SK-MEL-5 (cell line): ENCODE measurements around the gene CLN6. TPM values are rescaled to one million over a fixed set of nuclear protein-coding genes. Genes with fewer than 3 reads are reported as not detected.
"Not testable (repeated sequence)": the region's sequence is repeated elsewhere in the genome, so short reads cannot be mapped to it uniquely, and the experiment has no call there.

Experiments
- DNase-seq: peaks from one replicate; pipeline ENCODE4 v3.0.0-alpha.2; 2016; ENCODE audit warnings: low read depth, low spot score
- in situ Hi-C: cut with HindIII; loops from 2 replicates; pipeline ENCODE4 v1.10.0; 2016; ENCODE audit warnings: low sequenced_read_pairs, high pct_unique_total_duplicates, low pct_unique_long_range_greater_than_20kb
- total RNA-seq: library from RNA; depleted of rRNA; stranded (reverse); fragments of >200 nt; shearing (Covaris generic); gene quantifications from 2 replicates; pipeline ENCODE4 v1.2.3, GENCODE V29; 2014

CLN6 gene
- total RNA-seq, 1 experiment from 2014 or later, result 52.4 TPM

GRCh38 chr15:68213491-68213845 is 16.1 kb downstream of the CLN6 start:
- in situ Hi-C loops, DNase-seq: not testable (repeated sequence)

GRCh38 chr15:68211656-68212320 is 17.7 kb downstream of the CLN6 start:
- DNase-seq, result no peak
- in situ Hi-C loops, result no loop called here

GRCh38 chr15:68210821-68211655 is 18.5 kb downstream of the CLN6 start:
- peak; percentile 52 for DNase-seq
- in situ Hi-C loops, result no loop called here

- no peak for DNase-seq
- in situ Hi-C loops, result no loop called here
Measured at GRCh38 chr15:68210409-68210756, 19.1 kb downstream of the CLN6 start.

GRCh38 chr15:68209735-68210408 is 19.7 kb downstream of the CLN6 start:
- DNase-seq, result no peak
- in situ Hi-C loops, result no loop called here

GRCh38 chr15:68209272-68209671 is 20.3 kb downstream of the CLN6 start:
- no peak for DNase-seq

GRCh38 chr15:68208636-68209240 is 20.8 kb downstream of the CLN6 start:
- in situ Hi-C loops, result no loop called here
- DNase-seq, result no peak

More at GRCh38 chr15:68209272-68209671, 20.3 kb downstream of the CLN6 start:
- in situ Hi-C loops, result no loop called here

- in situ Hi-C loops, result no loop called here
- no peak for DNase-seq
Measured at GRCh38 chr15:68208136-68208535, 21.4 kb downstream of the CLN6 start.

- DNase-seq, result no peak
- in situ Hi-C loops, result no loop called here
Measured at GRCh38 chr15:68207176-68207935, 22.2 kb downstream of the CLN6 start.

- no peak for DNase-seq
- in situ Hi-C loops, result no loop called here
Measured at GRCh38 chr15:68206711-68207151, 22.8 kb downstream of the CLN6 start.

- no peak for DNase-seq
- in situ Hi-C loops, result no loop called here
Measured at GRCh38 chr15:68205954-68206539, 23.5 kb downstream of the CLN6 start.

GRCh38 chr15:68205558-68205944 is 24.0 kb downstream of the CLN6 start:
- in situ Hi-C loops, result no loop called here

GRCh38 chr15:68204776-68205557 is 24.6 kb downstream of the CLN6 start, which contains the start of gene CALML4:
TSS of gene CALML4 (minus strand) at chr15:68205332. CDS start at chr15:68205247, 85 bp downstream.
- in situ Hi-C loops, result no loop called here
- DNase-seq, result no peak

More at GRCh38 chr15:68205558-68205944, 24.0 kb downstream of the CLN6 start:
- DNase-seq, result no peak

GRCh38 chr15:68204361-68204760 is 25.2 kb downstream of the CLN6 start:
- no peak for DNase-seq
- in situ Hi-C loops, result no loop called here

- no peak for DNase-seq
- in situ Hi-C loops, result no loop called here
Measured at GRCh38 chr15:68203956-68204355, 25.6 kb downstream of the CLN6 start.

GRCh38 chr15:68203486-68203885 is 26.0 kb downstream of the CLN6 start:
- in situ Hi-C loops, result no loop called here
- DNase-seq, result no peak
